ENCODE measurements around the gene ST6GALNAC6. TPM values are rescaled to one million over a fixed set of nuclear protein-coding genes. Genes with fewer than 3 reads are reported as not detected.

The ST6GALNAC6 gene
- 40.6 and 61.6 TPM in 2 replicates for total RNA-seq (2014; rRNA removed; shearing (Covaris generic))

GRCh38 chr9:127899128-127899943 lies at the start of gene ST6GALNAC6:
TSS of gene ST6GALNAC6 (minus strand) at chr9:127899603. CDS start at chr9:127897981, 1,622 bp downstream.
- no peak for DNase-seq (ENCODE audit: low spot score)

DNA sequence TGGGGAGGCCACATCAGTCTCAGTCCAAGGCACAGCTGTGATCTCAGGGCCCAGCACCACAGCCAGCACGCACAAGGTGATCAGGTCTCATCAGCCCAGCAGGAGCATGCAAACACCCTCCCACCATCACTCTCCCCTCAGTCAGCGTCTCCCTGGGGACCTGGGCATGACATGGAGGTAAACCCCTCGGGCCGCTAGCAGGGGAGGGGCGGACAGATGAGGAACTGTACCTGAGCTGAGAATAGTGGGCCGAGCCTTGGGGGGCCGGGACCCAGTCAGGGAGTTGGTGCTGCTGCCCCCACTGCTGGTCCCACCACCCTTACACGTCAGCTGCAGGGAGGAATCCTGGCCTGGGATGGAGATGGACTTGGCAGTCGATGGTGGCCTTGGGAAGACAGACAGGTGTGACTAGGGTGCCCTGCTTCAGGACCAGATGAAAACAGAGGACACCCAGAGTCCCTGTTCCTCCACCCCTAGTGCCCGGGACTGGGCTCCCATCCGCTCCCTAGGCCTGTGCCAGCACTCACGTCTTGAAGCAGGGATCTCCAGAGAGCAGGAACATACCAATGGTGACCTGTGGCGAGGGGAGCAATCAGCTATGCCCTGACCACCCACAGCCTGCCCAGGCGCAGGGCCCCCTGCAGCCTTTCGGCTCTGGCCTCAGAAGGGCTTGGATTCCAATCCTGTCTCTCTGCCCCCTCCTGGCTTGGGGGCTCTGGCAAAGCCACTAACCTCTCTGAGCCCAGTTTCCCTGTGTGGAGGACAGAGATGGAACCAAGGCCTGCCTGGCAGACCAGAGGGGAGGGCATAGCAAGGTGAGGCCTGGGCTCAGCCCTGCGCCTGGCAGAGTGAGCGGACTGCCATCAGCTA lies 48.7 kb upstream of the ST6GALNAC6 start:
- DNase-seq (ENCODE audit: low spot score) = no peak

GRCh38 chr9:127946728-127947127 lies 47.3 kb upstream of the ST6GALNAC6 start:
- DNase-seq (ENCODE audit: low spot score) = no peak

- DNase-seq (ENCODE audit: low spot score) = no peak
Observed at GRCh38 chr9:127945942-127946341, 46.5 kb upstream of the ST6GALNAC6 start.

DNA sequence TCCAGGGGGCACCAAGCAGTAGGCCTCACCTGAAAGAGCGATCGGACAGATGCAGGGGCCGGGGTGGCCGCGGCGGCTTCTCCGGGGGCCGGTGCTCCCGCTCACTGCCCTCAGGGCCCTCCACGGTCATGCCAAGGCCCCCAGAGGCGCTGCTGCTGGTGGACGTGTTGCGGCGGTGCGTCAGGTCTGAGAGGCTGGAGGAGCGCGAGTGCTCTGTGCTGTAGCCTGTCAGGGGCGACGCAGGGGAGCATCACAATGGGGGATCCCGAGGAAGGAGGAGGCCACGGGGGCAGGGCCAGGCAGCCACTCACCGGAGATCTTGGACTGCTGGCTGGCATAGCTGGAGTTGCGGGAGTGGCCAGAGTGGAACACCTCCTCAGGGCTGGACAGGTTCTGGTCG lies 45.9 kb upstream of the ST6GALNAC6 start:
- no peak for DNase-seq (ENCODE audit: low spot score)

GRCh38 chr9:127944586-127945218 lies 45.3 kb upstream of the ST6GALNAC6 start:
- no peak for DNase-seq (ENCODE audit: low spot score)

DNA sequence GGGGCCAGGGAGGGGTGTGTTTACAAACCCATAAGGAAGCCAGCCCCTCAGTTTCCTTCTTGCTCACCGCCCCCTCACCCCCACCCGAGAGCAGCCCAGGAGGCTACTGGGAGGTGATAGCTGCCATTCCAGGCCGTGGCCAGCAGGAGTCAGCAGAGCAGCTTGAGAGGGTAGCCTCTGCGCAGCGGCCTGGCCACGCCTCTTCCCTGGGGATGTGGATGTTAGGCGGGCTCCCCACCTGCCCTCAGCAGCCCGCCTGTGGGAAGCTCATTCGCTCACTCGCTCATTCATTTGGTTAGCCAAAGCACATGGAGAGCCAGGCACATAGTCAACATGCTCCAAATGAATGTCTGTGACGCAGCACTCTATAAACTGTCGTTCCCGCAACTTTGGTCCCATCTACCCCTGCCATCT lies 44.3 kb upstream of the ST6GALNAC6 start:
- DNase-seq (ENCODE audit: low spot score) = peak; percentile 87

DNA sequence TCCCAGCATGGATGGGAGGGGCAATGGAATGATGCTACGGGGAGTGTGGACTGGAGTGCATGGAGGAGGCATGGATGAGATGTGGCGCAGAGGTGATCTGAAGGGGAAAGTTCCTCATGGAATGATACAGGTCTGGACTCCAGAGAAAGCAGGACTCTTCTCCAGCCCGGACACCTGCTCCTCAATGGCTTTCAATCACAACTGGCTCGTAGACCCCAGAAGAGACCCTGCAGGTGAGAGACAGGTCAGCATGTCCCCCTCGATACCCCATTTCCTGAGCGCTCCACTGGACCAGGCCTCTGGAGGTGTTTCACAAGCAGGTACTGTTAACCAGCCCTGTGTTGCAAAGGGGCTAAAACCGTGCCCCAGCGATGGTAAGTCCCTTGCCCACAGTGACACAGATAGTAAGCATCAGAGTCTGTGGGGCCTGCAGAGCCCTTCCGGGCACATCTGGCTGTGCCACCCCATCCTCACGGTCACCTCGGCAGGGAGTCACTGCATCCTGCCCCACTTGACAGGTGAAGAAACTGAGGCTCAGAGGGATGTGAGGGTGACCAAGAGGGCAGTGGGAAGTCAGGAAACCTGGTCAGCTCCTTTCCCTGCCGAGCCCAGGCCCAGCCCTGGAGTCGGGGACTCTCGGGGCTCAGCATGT lies 43.7 kb upstream of the ST6GALNAC6 start:
- DNase-seq (ENCODE audit: low spot score) = no peak

GRCh38 chr9:127942216-127943010 lies 43.0 kb upstream of the ST6GALNAC6 start:
- DNase-seq (ENCODE audit: low spot score) = peak; percentile 52

- DNase-seq (ENCODE audit: low spot score) = no peak
Observed at GRCh38 chr9:127941961-127942215, 42.5 kb upstream of the ST6GALNAC6 start.

- no peak for DNase-seq (ENCODE audit: low spot score)
Observed at GRCh38 chr9:127941062-127941960, 41.9 kb upstream of the ST6GALNAC6 start.

DNA sequence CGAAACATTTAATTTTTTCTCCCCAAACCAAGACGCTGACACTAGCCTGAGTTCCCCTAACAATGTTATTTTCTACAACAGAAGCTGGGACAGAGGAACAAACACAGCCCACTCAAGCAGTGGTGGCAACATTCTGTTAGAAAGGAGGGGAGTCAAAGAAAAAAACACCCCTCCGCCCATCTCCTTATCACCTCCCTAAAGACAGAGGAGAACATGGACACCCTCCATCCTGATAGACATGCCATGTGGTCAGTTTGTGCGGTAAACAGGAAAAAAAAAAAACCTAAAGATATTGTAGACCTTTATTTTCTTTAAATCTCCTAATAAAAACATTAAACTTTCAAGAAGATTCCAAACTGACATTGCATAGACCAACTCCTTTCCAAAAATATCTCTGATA lies 41.2 kb upstream of the ST6GALNAC6 start:
- DNase-seq (ENCODE audit: low spot score) = no peak

GRCh38 chr9:127938298-127938690 lies 38.9 kb upstream of the ST6GALNAC6 start:
- DNase-seq (ENCODE audit: low spot score) = no peak

DNA sequence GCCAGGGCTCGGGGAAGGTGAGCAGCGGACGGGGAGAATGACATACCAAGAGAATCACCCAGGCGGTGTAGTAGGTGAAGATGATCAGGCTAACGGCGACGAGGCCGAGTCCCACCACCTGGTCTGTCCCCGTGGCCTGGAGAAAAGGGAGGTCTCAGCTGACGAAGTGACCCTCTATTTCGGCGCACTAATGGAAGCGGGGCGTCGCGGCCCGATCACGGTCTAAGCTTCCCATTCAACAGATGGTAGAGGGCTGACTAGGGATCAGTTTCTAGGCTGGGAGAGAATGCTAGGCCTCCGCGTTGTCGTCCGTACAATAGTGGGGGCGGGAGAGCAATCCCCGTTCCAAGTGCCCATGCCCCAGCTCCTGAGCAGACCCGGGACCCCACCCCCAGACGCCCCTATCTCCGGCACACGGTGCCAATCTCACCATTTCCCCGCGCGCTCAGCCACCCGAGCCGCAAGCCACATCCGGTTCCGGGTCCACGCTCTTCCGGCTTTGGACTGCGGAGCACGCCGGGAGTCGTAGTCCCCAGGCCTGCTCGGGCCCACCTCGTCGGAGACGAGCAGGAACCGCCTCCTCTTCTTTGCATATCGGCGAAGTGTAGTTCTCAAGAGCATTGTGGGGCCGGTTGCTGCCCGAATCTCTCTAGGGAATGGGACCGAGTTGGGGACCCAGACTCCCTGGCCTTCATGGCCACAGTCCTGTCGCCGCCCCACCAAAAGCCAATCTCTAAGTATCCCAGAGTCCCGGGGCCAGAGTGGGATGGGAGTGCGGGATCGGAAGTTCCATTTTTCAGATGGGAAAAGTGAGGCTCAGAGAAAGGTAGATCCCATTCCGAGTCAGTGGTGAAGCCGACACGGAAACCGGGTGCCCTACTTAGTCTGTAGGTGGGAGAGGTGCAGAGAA lies 38.2 kb upstream of the ST6GALNAC6 start, which contains the start of gene DPM2:
Gene DPM2, minus strand, starts transcription at position 467 of the 910 bp plus-strand sequence. Its CDS starts 34 bp downstream, at position 433.
- peak; percentile 85 for DNase-seq (ENCODE audit: low spot score)

- no peak for DNase-seq (ENCODE audit: low spot score)
Observed at GRCh38 chr9:127937056-127937387, 37.6 kb upstream of the ST6GALNAC6 start.

DNA sequence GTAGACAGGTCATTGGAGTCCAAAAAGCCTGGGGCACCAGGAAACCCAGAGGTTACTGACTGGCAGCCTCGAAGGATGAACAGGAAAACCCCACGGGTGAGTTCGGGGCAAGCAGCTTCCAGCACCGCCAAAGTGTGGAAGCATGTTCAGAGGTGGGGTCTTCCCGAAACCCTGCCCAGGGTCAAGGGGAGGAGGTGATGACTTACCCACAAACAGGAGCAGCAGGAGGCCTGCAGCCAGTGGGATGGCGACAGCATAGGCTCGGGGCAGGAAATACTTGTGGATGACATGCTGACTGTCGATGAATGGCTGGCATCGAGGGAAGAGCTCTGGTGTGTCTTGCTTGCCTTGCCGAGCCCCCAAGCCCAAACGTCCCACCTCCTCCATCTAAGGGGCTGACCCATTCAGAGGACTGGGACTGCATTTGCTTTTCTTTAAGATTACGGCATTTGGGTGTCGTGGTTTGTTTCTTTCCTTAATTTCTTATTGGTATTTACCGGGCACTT lies 37.0 kb upstream of the ST6GALNAC6 start:
- DNase-seq (ENCODE audit: low spot score) = no peak

GRCh38 chr9:127935765-127936221 lies 36.4 kb upstream of the ST6GALNAC6 start:
- no peak for DNase-seq (ENCODE audit: low spot score)

GRCh38 chr9:127934986-127935385 lies 35.6 kb upstream of the ST6GALNAC6 start:
- DNase-seq (ENCODE audit: low spot score) = no peak

DNA sequence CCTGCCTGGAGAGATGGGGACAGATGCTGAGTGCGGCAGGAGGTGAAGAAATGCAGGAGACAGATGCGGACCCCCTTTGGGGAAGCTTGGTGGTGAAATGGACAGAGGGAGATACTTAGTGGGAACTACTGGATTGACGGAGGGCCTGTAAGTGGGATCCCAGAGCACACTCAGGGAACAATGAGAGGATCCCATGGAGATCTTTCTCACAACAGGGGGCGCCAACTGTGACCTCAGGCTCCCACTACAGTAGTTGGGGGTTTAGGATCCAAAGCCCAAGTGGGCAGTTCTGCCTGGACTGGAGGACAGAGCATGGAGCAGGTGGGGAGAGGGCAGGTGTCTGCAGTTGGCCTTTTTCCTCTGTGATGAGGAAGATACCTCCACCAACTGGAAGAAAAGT lies 34.8 kb upstream of the ST6GALNAC6 start:
- DNase-seq (ENCODE audit: low spot score) = no peak
